GM19452 (cell line): ENCODE results near the gene RNF168.
"Not testable (repeated sequence)": the region's sequence is repeated elsewhere in the genome, so short reads cannot be mapped to it uniquely, and the experiment has no call there.

Experiments used
- ATAC-seq: cut with Tn5 transposase; IDR thresholded peaks from one replicate; pipeline ENCODE4 v1.9.1; 2021; ENCODE audit not compliant: unreplicated experiment

The RNF168 gene, protein sequence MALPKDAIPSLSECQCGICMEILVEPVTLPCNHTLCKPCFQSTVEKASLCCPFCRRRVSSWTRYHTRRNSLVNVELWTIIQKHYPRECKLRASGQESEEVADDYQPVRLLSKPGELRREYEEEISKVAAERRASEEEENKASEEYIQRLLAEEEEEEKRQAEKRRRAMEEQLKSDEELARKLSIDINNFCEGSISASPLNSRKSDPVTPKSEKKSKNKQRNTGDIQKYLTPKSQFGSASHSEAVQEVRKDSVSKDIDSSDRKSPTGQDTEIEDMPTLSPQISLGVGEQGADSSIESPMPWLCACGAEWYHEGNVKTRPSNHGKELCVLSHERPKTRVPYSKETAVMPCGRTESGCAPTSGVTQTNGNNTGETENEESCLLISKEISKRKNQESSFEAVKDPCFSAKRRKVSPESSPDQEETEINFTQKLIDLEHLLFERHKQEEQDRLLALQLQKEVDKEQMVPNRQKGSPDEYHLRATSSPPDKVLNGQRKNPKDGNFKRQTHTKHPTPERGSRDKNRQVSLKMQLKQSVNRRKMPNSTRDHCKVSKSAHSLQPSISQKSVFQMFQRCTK

DNA sequence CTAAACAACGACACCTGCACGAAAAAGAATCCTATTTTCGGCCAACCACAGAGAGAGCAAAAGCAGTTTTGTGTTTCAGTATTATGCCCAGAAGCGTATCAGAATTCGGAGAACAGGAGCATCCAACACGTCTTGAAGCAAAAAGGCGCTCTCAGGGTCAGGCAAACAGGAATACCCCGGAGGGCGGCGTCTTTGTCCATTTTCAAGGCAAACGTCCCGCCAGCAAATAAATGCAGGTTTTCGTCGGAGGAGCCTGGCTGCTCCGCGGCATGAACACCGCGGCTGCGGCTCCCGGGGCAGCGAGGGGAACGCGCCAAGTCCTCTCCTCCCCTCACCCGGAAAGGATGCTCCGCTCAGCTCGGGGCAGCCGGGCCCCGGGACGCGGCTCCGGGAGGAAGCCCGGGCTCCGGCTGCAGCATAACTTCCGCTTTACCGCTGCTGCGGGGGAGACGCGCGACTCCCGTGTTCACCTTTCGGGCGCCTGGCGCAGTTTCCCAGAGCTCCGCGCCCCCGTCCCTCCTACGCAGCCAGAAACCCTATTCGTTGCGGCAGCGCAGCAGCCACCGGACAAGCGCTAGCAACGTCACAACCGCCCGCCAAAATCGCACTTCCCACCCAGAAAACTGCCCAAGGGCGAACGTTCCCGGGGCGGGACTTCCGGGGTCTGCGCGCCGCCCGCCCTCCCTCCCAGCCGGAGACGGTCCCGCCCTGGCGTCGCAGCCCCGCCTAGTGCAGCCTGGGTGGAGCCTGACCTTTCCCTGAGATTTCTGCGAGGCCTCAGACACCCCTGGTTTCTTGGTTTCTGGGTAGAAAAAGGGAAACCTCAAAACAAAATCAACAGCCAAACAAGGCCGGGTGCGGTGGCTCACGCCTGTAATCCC, at the start of gene RNF168:
Gene RNF168 (minus strand): TSS at position 573 of the 881 bp plus-strand sequence. CDS start 595 bp downstream, outside the sequence.
- ATAC-seq: peak; percentile 76

DNA sequence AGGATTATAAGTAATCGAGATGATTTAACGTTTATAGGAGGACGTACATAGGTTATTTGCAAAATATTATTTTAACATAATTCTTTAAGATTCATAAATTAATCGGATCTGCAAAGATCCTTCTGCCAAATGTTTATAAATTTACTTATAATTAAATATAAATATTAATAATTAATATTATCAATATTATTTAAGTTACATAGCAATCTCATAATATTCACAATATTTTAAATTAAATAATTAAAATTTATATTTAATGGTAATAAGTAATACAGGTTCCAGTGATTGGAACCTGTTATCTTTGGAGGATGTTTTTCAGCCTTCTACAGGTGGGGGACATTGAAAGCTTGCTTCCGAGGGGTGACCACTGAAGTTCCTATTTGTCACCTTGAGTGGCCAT, 48.7 kb upstream of the RNF168 start:
- no peak for ATAC-seq

DNA sequence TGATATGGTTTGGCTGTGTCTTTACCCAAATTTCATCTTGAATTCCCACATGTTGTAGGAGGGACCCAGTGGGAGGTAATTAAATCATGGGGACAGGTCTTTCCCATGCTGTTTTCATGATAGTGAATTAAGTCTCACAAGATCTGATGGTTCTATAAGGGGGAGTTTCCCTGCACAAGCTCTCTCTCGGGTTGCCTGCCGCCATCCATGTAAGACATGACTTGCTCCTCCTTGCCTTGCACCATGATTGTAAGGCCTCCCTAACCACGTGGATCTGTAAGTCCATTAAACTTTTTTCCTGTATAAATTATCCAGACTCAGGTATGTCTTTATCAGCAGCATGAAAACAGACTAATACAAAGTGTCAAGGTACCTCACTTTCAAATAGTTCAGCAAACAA, 46.6 kb upstream of the RNF168 start:
- not testable (repeated sequence) for ATAC-seq

DNA sequence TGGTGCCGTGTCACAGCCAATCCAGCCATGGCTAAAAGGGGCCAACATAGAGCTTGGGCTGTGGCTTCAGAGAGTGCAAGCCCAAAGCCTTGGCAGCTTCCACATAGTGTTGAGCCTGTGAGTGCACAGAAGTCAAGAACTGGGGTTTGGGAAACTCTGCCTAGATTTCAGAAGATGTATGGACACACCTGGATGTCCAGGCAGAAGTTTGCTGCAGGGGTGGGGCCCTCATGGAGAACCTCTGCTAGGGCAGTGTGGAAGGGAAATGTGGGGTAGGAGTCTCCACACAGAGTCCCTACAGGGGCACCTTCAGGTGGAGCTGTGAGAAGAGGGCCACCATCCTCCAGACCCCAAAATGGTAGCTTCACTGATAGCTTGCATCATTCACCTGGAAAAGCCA, 45.7 kb upstream of the RNF168 start:
- ATAC-seq: not testable (repeated sequence)

DNA sequence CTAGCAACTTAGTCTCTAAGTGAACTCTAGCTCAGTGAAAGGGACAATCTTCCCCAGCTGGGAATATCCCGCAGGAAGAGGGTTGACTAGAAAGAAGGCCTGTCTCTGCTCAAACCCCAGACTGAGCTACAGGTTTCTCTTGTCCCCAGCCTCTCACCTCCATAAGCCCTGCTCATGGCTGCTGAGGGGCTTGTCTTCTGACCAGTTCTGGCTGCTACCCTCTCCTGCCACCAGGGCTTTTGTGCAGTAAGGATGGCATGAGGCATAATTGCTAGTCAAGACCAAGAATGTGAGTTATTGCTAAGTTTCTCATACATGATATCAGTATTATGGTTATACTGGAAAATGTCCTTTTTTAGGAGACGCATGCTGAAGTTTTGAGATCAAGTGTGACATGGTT, 43.5 kb upstream of the RNF168 start:
- ATAC-seq: no peak

DNA sequence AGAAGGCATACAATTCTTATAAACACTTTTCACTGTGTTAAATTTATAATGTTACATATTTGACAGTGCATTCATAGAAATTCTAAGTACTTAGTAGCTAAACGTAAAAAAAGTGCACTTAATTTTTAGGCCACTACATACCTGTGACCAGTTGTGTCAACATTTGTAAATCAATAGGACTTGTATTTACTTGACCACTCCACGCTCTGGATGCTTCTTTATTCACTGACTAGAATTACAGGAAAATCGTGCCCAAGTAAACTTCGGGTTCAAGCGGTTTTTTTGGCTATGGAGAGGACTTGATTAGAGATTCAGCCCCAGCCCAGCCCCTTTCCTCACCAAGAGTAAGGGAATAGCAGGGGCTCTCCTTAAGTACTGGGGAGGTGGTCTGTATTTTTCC, 43.0 kb upstream of the RNF168 start:
- no peak for ATAC-seq

DNA sequence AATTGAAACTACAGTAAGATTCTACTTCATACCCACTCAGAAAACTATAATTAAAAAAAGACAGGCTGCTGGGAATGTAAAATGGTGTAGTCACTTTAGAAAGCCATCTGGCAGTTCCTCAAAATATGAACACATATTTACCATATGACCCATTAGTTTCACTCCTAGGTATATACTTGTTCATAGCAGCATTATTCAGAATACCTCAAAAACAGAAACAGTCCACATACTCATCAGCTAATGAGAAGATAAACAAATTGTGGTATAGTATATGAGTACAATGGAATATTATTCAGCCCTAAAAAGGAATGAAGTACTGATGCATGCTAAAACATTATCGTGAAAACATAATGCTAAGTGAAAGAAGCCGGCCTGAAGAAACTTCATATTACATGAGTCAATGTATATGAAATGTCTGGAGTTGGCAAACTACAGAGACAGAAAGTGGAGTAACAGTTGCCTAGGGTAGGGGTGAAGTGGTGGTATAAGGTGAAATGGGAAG, 41.0 kb upstream of the RNF168 start:
- ATAC-seq: no peak

DNA sequence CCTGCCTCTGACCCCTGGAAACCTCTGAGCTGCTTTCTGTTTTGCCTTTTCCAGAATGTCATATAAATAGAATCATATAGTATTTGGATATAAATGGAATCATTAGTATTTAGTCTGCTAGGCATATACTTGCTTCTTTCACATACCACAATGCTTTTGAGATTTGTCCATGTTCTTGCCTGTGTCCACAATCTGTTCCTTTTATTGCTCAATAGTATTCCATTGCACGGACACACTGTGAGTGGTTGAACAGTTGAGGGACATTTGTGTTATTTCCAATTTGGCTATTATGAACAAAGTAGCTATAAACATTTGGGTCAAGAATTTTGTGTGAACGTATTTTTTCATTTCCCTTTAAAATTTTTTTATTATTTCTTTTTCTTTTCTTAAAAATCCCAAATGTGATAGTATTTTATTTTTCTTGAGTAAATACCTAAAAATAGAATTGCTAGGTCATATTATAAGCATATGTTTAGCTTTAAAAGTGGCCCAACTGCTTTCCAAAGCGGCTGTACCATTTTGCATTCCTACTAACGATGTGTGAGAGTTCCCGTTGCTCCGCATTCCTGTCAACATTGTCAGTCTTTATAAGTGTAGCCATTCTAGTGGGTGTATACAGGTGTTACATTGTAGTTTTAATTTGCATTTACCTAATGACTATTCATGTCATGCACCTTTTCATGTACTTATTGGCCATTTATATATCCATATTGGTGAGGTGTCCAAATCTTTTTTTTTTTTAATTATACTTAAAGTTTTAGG, 38.3 kb upstream of the RNF168 start:
- no peak for ATAC-seq

DNA sequence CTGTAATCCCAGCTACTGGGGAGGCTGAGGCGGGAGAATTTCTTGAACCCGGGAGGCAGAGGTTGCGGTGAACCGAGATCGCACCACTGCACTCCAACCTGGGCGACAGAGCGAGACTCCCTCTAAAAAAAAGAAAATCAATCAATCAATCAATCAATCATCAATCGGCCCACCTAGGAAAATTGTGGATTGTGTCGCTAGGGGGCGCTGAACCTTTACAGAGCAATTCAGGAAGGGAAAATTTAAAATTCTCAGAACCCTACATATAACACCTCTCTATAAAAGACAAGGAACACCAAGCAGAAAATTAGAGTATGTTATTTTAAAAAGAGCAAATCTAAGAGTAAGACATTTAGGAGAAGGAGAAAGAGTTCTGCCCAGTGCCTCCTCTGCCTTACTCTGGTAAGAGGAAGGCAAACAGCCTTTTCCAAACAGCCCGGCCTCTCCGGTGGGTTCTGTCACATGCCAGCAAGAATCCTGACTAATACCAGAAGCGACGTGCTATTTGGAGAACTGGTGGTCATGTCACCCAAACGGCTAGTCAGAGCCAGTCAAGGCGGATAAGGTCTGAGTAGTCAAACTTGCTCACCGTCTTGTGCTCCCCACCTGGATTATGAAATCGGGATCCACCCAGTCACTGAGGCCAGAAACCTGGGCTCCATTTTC, 33.9 kb upstream of the RNF168 start:
- no peak for ATAC-seq

DNA sequence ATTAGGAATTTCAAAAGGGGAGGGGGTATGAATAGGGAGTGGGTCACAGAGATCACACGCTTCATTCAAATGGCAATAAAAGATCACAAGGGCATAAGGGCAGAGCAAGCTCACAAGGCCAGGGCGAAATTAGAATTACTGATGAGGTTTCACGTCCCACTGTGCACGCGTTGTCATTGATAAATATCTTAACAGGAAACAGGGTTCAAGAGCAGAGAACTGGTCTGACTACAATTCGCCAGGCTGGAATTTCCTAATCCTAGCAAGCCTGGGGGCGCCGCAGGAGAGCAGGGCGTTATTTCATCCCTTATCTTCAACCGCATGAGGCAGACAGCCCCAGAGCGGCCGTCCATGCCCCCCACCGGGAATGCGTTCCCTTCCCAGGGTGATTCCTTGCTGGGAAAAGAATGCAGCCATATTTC, 29.7 kb upstream of the RNF168 start:
- no peak for ATAC-seq

DNA sequence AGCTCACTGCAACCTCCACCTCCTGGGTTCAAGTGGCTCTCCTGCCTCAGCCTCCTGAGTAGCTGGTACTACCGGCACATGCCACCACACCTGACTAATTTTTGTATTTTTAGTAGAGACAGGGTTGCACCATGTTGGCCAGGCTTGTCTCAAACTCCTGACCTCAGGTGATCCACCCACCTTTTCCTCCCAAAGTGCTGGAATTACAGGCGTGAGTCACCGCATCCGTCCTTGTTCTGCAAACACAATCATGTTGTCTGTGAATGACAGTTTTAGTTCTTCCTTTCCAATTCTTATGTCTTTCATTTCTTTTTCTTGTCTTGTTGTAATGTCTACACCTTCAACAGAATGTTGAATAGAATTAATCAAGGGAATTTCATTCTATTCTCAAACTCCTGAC, 27.9 kb upstream of the RNF168 start:
- no peak for ATAC-seq

DNA sequence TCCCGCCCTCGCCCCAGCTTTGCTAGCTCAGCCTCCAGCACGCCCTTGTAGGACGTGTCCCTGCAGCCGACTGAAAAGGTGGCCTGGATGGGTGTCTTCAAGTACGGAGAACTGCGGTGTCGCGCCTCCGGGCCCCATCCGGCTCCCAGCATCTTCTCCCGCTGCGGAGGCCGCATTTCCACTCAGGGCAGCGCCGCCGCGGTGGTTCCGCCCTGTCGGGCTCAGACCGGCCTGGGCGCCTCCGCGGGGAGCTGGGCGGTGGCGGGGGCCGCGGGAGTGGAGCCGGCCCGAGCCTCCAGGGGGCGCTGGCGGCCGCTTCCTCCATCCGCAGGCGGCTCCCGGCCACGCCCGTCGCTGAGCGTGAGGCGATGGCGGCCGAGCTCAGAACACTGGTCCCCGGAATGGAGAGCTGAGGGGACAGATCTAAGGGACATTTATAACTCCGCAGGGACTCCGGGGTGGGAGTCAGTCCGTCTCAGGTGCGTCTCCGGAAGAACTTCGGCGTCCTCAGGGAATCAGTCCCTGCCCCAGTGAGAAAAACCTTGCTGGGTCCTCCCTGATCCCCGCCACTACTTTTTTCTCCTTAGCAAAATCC, 25.2 kb upstream of the RNF168 start:
- peak; percentile 79 for ATAC-seq

DNA sequence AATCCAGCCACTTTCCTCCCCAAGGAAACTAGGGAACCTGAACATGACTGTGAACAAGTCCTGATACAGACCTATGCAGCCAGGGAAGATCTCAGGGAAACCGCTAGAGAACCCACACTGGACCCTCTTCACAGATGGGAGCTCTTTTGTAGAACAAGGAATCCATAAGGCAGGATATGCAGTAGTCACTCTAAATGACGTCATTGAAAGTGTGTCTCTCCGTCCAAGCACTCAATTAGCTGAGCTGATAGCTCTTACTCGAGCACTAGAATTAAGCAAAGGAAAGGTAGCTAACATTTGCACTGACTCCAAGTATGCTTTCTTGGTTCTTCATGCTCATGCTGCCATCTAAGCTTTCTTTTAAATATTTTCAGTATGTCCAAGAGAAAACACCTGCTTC, 21.6 kb upstream of the RNF168 start:
- ATAC-seq: no peak

DNA sequence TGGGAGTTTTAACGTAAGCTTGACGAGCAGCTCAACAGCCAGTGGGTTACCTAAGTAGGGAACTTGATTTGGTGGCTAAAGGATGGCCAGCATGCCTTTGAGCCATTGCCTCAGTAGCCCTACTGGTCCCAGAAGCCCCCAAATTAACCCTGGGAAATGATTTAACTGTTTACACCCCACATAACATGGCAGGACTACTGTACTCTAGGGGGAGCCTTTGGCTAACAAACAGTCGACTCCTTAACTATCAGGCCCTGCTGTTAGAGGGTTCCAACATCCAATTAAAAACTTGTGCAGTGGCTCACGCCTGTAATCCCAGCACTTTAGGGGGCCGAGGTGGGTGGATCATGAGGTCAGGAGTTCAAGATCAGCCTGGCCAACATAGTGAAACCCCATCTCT, 21.0 kb upstream of the RNF168 start:
- no peak for ATAC-seq

DNA sequence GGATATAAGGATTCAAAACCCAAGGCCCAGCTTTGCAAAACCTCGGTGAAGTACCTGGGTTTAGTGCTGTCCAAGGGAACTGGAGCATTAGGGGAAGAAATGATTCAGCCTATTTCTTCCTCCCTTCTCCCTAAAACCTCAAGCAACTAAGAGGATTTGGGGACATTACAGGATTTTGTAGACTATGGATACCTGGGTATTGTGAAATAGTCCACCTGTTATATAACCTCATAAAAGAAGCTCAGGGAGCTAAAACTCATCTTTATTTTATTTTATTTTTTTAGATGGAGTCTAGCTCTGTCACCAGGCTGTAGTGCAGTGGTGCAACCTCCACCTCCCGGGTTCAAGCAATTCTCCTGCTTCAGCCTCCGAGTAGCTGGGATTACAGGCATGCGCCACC, 20.3 kb upstream of the RNF168 start:
- ATAC-seq: no peak

DNA sequence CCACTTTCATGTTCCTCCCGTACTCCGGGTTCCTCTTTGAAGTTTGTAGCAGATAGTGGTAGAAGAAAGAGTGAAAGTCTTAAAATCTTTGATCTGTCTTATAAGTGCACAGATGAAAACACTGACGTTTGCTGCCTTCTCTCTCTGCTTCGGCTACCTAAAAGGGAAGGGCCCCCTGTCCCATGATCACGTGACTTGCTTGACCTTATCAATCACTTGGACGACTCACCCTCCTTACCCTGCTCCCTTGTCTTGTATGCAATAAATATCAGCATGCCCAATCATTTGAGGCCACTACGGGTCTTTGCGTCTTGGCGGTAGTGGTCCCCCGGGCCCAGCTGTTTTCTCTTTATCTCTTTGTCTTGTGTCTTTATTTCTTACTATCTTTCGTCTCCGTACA, 17.7 kb upstream of the RNF168 start:
- ATAC-seq: not testable (repeated sequence)

DNA sequence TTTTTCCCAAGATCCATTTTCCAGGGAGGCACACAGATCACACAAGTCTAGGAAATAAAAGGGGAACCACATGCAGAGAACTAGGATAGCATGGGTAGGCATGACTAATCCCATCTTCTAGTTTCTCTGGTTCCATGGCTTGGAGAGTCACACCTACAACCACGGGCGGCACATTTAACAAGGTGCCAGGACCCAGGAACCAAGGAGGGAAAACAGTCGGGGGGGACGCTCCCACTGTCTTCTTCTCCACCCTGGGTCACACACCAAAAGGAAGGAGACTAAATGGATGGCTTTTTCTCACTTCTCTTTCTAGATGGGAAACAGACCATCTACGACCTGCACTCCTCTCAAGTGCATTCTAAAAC, 16.1 kb upstream of the RNF168 start:
- ATAC-seq: no peak

DNA sequence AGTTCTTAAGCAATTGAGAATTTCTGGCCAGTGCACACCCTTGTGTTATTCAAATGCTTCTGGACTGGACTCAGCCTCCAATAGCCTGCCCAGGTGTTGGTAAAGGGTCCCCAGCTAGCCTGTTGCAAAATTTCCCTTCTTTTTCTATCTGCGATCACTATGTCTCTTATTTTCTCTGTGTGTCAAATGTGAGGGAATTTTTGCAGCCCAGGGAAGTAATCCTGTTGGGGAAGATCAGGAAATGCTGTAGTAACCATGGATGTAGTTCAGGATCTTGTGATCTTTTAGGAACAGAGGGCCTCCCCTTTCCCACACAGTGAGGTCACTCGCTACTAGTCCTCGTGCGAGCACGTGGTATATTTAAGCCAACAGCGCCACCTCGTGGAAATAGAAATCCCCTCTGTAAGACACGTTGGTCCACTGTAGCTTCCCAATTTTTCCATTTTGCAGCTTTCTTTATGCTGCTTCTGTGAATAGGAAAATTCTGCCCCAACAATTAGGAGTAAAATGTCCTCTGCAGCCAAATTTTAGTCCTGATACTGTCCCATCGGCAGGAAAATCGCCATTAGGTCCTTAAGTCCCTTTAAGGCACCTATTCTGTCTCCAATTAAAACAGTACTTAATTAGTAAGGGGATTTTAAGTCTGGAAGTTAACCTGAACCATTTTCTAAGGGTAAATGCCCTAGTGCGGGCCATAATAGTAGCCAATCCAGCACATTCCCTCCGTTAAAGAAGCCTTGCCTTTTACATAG, 15.6 kb upstream of the RNF168 start:
- ATAC-seq: no peak

DNA sequence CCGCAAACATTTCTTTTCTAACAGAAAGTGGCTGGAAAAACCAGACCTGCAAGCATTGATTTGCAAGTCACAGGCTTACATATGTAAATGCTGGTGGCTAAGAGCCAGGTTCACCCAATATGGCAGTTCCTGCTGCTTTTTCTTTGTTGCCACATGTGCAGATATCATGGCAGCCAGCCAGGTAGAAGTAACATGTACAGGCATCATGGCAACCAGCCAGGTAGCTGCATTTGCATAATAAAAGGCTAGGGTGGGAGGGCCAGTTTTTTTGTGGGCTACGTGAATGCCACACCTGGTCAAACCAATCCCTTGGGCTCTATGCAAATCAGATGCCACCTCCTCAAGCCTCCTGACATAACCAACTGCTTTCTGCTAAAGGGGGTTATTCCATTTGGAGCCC, 14.4 kb upstream of the RNF168 start:
- ATAC-seq: no peak
